Activated CD4-positive, alpha-beta T cell treated with anti-CD3 and anti-CD28 coated beads for 4 hours (primary cell): Measurements from ENCODE around the gene GALNT10.

Source experiments
- DNase-seq, 2 donors: peaks; one replicate each; pipeline ENCODE4 v3.0.0-alpha.2; 2020

Gene GALNT10

GRCh38 chr5:154388842-154389241 lies 198.3 kb downstream of the GALNT10 start:
- no peak for DNase-seq

GRCh38 chr5:154390096-154390495 lies 199.6 kb downstream of the GALNT10 start:
- no peak for DNase-seq

GRCh38 chr5:154390746-154391359 lies 200.3 kb downstream of the GALNT10 start:
- no peak for DNase-seq

DNA sequence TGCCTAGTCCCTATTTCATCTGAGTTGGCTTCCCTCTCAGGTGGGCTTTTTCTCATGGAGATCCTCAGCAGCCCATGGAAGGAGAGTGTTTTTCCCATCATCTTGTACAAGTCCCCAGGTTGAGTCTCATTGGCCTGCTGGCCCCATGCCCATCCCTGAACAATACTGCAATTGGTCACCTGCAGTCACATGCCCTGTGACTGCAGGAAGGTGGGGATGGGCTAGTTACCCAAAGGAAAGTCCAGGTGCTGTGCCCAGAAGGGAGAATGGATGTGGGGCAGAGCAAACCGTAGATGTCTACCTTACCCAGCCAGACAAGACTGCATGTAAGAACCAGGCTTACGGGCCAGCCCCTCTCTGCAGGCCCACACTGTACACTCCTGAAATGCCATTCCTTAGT lies 201.3 kb downstream of the GALNT10 start:
- DNase-seq = no peak

GRCh38 chr5:154393850-154394249 lies 203.3 kb downstream of the GALNT10 start:
- DNase-seq = no peak

DNA sequence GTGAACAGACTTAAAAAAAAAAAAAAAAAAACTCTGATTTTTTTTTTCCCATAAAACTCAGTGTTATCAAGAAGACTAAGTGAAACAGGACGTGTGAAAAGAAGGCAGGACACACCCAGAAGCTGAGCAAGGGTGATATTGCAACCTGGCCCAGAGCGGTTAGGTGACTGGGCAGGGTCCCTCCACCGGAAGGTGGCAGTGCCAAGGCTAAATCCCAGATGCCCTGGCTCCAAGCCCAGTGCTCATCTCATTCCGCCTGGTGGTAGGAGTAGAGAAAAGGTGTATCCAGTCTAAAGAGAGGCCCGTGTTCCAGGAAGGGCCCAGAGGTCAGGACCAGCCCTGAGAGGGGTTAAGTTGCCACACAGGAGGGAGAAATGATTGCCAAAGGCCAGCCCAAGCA lies 203.8 kb downstream of the GALNT10 start:
- DNase-seq = no peak

DNA sequence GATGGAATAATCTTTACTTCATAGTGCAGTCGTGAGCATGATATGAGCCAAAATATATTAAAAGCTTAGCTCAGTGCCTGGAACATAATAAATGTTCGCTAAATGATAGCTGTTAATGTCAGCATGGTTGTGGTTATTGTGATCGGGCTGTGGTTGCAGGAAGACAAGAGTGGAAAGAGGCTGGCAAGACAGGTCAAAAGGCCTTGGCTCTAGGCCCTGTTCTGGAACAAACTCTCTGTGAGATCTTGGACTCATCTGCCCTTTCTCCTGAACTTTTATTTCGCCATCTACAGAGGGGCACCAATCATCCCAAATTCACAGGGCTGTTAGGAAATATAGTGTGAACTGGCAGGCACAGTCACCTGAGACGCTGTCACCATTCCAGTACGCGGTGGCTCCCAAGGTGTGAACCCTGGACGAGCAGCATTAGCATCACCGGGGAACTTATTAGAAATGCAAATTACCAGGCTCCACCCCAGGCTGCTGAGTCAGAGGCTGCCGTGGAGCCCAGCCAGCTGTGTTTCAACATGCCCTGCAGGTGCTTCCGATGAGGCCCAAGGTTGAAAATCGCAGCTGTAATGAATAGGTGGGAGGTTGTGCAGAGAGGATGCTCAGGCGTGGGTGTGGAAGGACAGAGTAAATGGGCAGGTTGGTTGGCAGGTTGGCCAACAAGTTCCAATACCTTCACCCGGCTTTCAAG lies 205.0 kb downstream of the GALNT10 start:
- DNase-seq = no peak

DNA sequence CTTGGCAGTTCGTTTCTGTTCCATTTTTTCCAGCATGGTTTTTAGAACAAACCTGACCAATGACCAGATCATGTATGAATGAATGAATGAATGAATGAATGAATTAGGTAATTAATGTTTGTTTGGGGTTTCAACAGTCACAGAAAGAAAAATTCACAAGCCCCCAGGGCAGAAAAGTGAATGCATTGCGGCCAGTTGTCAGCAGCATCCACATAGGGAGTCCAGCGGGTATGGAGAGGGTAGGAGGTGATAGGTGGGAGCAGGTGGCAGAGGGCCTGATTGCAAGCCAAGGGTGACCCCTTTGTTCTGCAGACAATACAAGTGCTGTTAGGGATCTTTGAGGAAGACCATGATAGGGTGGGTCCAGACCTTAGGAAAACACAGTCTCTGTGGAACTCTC lies 205.6 kb downstream of the GALNT10 start:
- no peak for DNase-seq

GRCh38 chr5:154397652-154398406 lies 207.3 kb downstream of the GALNT10 start:
- DNase-seq = no peak

DNA sequence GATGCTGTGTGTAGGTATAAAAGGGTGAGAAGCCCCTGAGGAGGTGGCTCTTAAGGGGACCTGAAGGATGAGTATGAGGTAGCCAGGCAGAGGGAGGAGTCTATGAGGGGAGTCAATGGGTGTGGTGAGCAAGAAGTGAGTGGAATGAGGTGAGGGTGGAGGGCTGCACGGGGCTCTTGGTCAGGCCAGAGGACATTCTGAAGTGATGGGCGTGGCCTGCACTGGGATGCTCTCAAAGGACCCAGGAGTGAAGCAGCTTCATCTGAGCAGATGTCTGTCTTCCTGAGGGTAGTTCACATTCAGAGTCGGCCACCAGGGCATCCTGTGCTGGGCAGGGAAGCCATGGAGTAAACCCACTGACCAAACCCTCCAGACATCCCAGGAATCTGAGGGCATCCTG lies 210.1 kb downstream of the GALNT10 start:
- DNase-seq = no peak

DNA sequence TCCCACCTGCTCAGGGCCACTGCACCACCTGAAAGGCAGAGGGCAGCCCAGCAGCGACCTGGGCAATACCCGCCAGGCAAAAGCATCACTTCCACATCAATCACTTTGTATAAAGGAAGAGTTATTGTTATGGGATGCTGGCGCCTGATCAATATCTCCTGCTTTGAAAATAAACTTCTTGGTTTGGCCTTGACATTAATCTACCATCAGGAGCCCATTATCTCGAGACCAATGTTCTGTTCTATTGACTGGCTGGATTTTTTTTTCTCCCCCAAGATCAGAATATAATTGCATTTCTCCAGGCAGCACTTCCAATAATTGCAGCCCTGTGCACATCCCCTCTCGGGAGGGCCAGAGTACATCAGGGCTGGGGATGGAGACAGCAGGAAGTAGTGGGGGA lies 210.8 kb downstream of the GALNT10 start:
- no peak for DNase-seq

DNA sequence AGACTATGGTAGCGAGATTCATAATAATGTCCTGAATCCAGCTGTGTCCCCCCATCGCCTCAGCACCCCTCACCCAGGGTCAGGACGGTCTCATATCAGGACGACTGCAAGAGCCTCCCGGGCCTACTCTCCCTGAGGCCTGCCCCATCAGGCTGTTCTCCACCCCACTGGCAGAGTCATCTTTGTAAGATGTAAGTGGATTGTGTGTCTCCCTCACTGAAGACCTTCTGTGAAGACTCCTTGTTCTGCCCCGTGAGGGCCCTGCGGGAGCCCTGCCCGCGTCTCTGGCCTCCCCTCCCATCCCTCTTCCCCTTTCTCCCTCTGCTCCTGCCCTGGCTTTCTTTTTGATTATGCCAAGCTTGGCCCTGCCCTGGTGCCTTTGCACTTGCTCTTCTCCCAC lies 211.4 kb downstream of the GALNT10 start:
- no peak for DNase-seq

DNA sequence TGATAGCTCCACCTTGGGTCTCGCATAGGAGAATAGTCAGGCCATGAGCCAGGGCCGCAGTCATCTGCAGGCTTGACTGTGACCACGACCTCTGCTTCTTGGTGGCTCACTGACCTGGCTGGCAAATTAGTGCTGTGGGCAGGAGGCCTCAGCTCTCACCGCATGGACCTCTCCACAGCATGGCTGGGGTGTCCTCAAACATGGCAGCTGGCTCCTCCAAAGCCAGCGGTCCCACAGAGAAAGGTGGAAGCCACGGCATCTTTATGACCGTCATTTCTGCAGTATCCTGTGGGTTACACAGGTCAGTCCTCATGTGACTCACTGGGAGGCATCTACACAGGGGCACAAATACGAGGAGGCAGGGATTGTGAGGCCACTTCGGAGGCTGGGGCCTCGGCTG lies 212.1 kb downstream of the GALNT10 start:
- no peak for DNase-seq

DNA sequence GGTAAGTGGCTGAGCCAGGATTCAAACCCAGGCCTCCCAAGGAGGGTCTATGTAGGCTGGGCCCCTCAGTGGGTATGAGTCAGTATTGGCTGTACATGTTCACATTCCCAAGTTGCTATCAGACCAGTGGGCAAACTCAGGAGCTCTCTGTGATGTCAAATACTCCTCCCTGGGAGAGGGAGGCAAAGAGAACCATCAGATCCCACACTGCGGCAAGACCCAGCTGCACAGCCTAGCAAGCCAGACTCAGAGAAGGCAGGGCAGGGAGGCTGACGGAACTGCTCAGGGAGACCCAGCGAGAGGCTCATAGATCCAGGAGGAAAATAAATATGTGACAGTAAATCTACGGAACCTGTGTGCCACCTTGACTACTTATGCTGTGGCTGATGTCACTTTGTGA lies 212.7 kb downstream of the GALNT10 start:
- no peak for DNase-seq

DNA sequence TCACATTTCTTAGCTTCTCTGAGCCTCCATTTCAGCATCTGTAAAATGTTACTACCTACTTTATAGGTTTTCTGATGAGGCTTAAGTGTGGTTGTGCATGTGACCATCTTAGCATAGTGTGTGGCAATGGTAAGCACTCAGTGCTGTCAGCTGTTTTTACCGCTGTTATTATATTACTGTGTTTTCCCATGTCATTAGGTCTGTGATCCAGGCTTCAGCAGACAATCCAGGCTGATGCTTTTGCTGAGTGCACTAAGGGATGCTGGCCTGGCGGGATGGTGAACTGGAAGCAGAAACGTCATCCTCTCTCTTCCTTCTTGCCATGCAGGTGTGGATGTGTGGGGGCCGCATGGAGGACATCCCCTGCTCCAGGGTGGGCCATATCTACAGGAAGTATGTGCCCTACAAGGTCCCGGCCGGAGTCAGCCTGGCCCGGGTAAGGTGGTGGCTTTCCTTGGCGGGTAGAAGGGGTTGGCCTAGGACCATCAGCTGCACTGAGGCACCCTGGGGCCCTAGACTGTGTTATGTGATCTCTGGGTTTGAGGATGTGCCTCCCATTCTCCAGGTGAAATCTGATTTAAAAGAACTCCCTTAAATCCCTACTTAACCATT lies 213.3 kb downstream of the GALNT10 start:
- DNase-seq = no peak

- peak; percentile 68 to 69 for DNase-seq
Measured at GRCh38 chr5:154405078-154405792, 214.7 kb downstream of the GALNT10 start.

DNA sequence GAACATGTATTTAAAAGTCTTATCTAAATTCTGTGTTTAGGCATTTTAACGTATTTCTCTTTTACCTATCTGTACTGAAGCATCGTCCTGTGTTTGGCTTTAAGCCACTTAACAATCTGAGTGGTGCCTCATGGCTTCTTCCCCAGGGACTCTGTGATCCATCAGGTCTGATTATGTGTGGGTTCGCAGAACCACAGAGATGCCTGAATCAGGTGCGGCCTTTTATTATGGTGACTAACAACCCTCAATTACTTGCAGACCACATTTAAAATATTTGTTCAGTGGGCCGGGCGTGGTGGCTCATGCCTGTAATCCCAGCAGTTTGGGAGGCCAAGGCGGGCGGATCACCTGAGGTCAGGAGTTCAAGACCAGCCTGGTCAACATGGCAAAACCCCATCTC lies 215.7 kb downstream of the GALNT10 start:
- DNase-seq = no peak

- no peak for DNase-seq
Measured at GRCh38 chr5:154406826-154407225, 216.3 kb downstream of the GALNT10 start.

GRCh38 chr5:154408811-154409210 lies 218.3 kb downstream of the GALNT10 start:
- no peak for DNase-seq

DNA sequence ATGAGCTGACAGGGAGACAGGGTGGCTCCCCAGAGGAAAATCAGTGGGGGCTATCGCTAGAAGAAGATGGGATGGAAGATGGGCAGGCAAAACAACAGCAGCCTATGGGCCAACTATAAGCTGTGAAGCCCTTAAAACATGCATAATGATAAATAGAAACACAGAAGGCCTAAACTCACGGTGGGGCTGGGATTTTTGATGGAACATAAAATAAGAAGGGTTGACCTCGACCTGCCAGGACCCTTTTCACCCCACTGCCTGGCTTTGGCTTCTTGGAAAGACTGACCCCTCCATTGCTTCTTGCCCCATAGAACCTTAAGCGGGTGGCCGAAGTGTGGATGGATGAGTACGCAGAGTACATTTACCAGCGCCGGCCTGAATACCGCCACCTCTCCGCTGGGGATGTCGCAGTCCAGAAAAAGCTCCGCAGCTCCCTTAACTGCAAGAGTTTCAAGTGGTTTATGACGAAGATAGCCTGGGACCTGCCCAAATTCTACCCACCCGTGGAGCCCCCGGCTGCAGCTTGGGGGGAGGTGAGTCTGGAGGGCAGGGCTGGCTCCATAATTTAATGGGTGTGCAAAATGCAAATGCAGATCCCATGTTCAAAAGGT lies 218.8 kb downstream of the GALNT10 start:
- DNase-seq = no peak

DNA sequence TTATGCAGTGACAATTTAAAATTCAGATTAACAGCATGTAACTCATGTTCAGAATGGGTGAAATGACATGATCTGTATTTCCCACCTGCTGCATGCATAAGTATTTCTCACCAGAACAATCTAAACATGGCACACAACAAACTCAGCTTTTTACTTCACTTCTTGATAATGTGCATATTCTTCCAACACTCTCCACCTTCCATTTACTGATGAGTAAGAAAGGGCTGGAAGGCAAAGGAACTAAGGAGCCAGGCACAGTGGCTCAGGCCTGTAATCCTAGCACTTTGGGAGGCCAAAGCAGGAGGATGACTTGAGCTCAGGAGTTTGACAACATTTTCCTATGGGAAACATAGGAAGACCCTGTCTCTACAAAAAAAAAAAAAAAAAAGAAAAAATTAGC lies 219.5 kb downstream of the GALNT10 start:
- DNase-seq = no peak

DNA sequence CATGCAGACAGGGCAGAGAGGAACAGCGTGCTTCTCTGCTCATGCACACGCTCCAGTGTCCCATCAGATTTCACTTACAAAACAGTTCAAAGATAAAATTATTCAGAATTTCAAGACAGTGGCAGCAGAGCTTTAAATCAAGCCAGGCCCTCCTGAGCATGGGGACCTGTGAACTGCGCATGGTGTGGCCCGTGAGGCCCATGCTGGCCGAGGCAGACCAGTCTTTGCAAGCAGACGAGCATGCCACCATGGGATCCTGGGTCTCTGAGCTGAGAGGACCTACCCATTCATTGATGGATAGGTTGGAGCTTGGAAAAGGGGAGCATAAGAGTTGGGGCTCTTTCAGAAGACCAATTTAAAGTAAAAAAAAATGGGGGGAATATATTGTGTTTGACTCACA lies 220.3 kb downstream of the GALNT10 start:
- DNase-seq = no peak

GRCh38 chr5:154411338-154411737 lies 220.8 kb downstream of the GALNT10 start:
- DNase-seq = no peak
